H9 (cell line): ENCODE measurements around the gene MAPK8IP3. TPM values are rescaled to one million over a fixed set of nuclear protein-coding genes. Genes with fewer than 3 reads are reported as not detected.
A peak's percentile ranks its signal among the peaks of the same experiment; 100 is the strongest.

ENCODE experiments used
- DNase-seq: peaks from one replicate; pipeline ENCODE4 v3.0.0-alpha.2; 2017
- H2AFZ ChIP-seq: one replicate; pipeline ENCODE4 v1.6.1; 2013; ENCODE audit warnings: mild to moderate bottlenecking, low read length, control low read depth, moderate library complexity
- H2AK5ac ChIP-seq: 2 replicates; pipeline ENCODE4 v1.6.1; 2013; ENCODE audit warnings: low read length, control low read depth, mixed read lengths; ENCODE audit not compliant: insufficient read length
- H2BK120ac ChIP-seq: one replicate; pipeline ENCODE4 v1.6.1; 2013; ENCODE audit warnings: low read depth, mild to moderate bottlenecking, low read length, control low read depth, inconsistent platforms; ENCODE audit not compliant: poor library complexity, severe bottlenecking
- H2BK12ac ChIP-seq: 2 replicates; pipeline ENCODE4 v1.6.1; 2013; ENCODE audit warnings: low read length, control low read depth, mixed read lengths, low read depth; ENCODE audit not compliant: insufficient read length
- H2BK15ac ChIP-seq: 2 replicates; pipeline ENCODE4 v1.6.1; 2013; ENCODE audit warnings: low read depth, low read length, control low read depth
- H2BK20ac ChIP-seq: one replicate; pipeline ENCODE4 v1.6.1; 2013; ENCODE audit warnings: low read depth, mild to moderate bottlenecking, low read length, control low read depth, inconsistent platforms; ENCODE audit not compliant: poor library complexity, severe bottlenecking
- H2BK5ac ChIP-seq: 2 replicates; pipeline ENCODE4 v1.6.1; 2013; ENCODE audit warnings: low read length, control low read depth, mixed read lengths; ENCODE audit not compliant: insufficient read length
- H3K14ac ChIP-seq: 2 replicates; pipeline ENCODE4 v1.6.1; 2013; ENCODE audit warnings: low read length, control low read depth; ENCODE audit not compliant: insufficient read depth
- H3K18ac ChIP-seq: 2 replicates; pipeline ENCODE4 v1.6.1; 2013; ENCODE audit warnings: low read depth, mild to moderate bottlenecking, mixed read lengths, low read length, control low read depth; ENCODE audit not compliant: insufficient read length
- H3K23ac ChIP-seq: 2 replicates; pipeline ENCODE4 v1.6.1; 2013; ENCODE audit warnings: low read length, control low read depth, mixed read lengths, low read depth; ENCODE audit not compliant: insufficient read length
- H3K23me2 ChIP-seq: 2 replicates; pipeline ENCODE4 v1.6.1; 2013; ENCODE audit warnings: low read depth, mild to moderate bottlenecking, mixed read lengths, low read length, control low read depth; ENCODE audit not compliant: insufficient read length, poor library complexity, severe bottlenecking
- H3K27ac ChIP-seq: 2 replicates; pipeline ENCODE4 v1.5.1; 2013; ENCODE audit warnings: low read length, control low read depth, mixed read lengths, low read depth; ENCODE audit not compliant: insufficient read length
- H3K27me3 ChIP-seq: 2 replicates; pipeline ENCODE4 v1.6.1; 2013; ENCODE audit warnings: low read length, control low read depth, inconsistent platforms; ENCODE audit not compliant: insufficient read depth
- H3K4ac ChIP-seq: 2 replicates; pipeline ENCODE4 v1.6.1; 2013; ENCODE audit warnings: low read depth, mild to moderate bottlenecking, control low read depth, inconsistent platforms, low read length, moderate library complexity
- H3K4me1 ChIP-seq: 2 replicates; pipeline ENCODE4 v1.6.1; 2013; ENCODE audit warnings: low read length, control low read depth, inconsistent platforms; ENCODE audit not compliant: insufficient read depth
- H3K4me2 ChIP-seq: 2 replicates; pipeline ENCODE4 v1.6.1; 2013; ENCODE audit warnings: low read length, control low read depth, mixed read lengths; ENCODE audit not compliant: insufficient read length, insufficient read depth
- H3K56ac ChIP-seq: 2 replicates; pipeline ENCODE4 v1.6.1; 2013; ENCODE audit warnings: low read depth, mild to moderate bottlenecking, mixed read lengths, low read length, control low read depth; ENCODE audit not compliant: insufficient read length
- H3K79me1 ChIP-seq: 2 replicates; pipeline ENCODE4 v1.6.1; 2013; ENCODE audit warnings: low read depth, mild to moderate bottlenecking, moderate library complexity, low read length, control low read depth, inconsistent platforms; ENCODE audit not compliant: insufficient read depth, poor library complexity, severe bottlenecking
- H3K79me2 ChIP-seq: 2 replicates; pipeline ENCODE4 v1.6.1; 2013; ENCODE audit warnings: low read length, control low read depth, inconsistent platforms; ENCODE audit not compliant: insufficient read depth
- H3K9ac ChIP-seq: 2 replicates; pipeline ENCODE4 v1.6.1; 2013; ENCODE audit warnings: low read length, control low read depth, mixed read lengths; ENCODE audit not compliant: insufficient read length; ENCODE audit errors: extremely low read depth
- H3K9me3 ChIP-seq: one replicate; pipeline ENCODE4 v1.6.1; 2013; ENCODE audit warnings: low read depth, low read length, inconsistent platforms; ENCODE audit not compliant: control insufficient read depth
- H3T11ph ChIP-seq: one replicate; pipeline ENCODE4 v1.6.1; 2013; ENCODE audit warnings: mild to moderate bottlenecking, low read length, control low read depth, inconsistent platforms
- H4K20me1 ChIP-seq: one replicate; pipeline ENCODE4 v1.6.1; 2013; ENCODE audit not compliant: control insufficient read depth, insufficient read length, insufficient read depth
- H4K5ac ChIP-seq: 2 replicates; pipeline ENCODE4 v1.6.1; 2013; ENCODE audit warnings: low read depth, mild to moderate bottlenecking, mixed read lengths, low read length, control low read depth; ENCODE audit not compliant: insufficient read length
- H4K8ac ChIP-seq: replicated peaks from 2 replicates; pipeline ENCODE4 v1.6.1; 2013; ENCODE audit warnings: low read length, control low read depth, mixed read lengths, low read depth; ENCODE audit not compliant: insufficient read length
- H4K91ac ChIP-seq: 2 replicates; pipeline ENCODE4 v1.6.1; 2013; ENCODE audit warnings: low read depth, mild to moderate bottlenecking, moderate library complexity, mixed read lengths, low read length, control low read depth; ENCODE audit not compliant: insufficient read length
- H3K27ac Mint-ChIP-seq, 3 experiments: 2 replicates in 2 of 3; 3 replicates in 1 of 3; pipeline ENCODE4 v1.8.0; 2020 to 2021; ENCODE audit warnings: mixed read lengths in 3 of 3, mild to moderate bottlenecking in 1 of 3, moderate library complexity in 1 of 3
- H3K27me3 Mint-ChIP-seq: 2 replicates; pipeline ENCODE4 v1.8.0; 2021; ENCODE audit warnings: low read depth, mild to moderate bottlenecking, moderate library complexity, mixed read lengths
- H3K36me3 Mint-ChIP-seq, 3 experiments: 2 replicates in 2 of 3; 3 replicates in 1 of 3; pipeline ENCODE4 v1.8.0; 2020 to 2021; ENCODE audit warnings: low read depth in 3 of 3, mixed read lengths in 3 of 3; ENCODE audit not compliant: insufficient read depth in 1 of 3
- H3K4me1 Mint-ChIP-seq, 2 experiments: 2 replicates each; pipeline ENCODE4 v1.8.0; 2020; ENCODE audit warnings: mixed read lengths in 2 of 2
- H3K4me3 Mint-ChIP-seq, 2 experiments: 2 replicates in 1 of 2; 3 replicates in 1 of 2; pipeline ENCODE4 v1.8.0; 2020 to 2021; ENCODE audit warnings: mild to moderate bottlenecking in 2 of 2, mixed read lengths in 2 of 2, moderate library complexity in 1 of 2
- H3K9me3 Mint-ChIP-seq, 2 experiments: 2 replicates in 1 of 2; 3 replicates in 1 of 2; pipeline ENCODE4 v1.8.0; 2020; ENCODE audit warnings: mild to moderate bottlenecking in 2 of 2, mixed read lengths in 2 of 2, moderate library complexity in 1 of 2
- WGBS: extraction: QIAGEN DNeasy Blood & Tissue Kit; methylation state at CpG from one replicate; pipeline ENCODE4 v1.1.7; 2013; ENCODE audit warnings: missing lambda C conversion rate, low lambda C conversion rate, mixed read lengths; ENCODE audit not compliant: insufficient read length; ENCODE audit errors: extremely low coverage; 5-methylcytosine and 5-hydroxymethylcytosine counted together
- total RNA-seq: library from RNA; stranded (reverse); gene quantifications from 2 replicates; pipeline ENCODE4 v1.2.1, GENCODE V29; 2021
- TF ChIP-seq, protein P1 (sequence below): fragments of 200-600 bp; sonication (generic); conservative IDR thresholded peaks from 3 replicates; pipeline ENCODE4 v1.8.0; 2021; ENCODE audit warnings: antibody characterized with exemption, mild to moderate bottlenecking

MAPK8IP3 gene
- total RNA-seq, 1 experiment from 2014 or later = 51.3 TPM

DNA sequence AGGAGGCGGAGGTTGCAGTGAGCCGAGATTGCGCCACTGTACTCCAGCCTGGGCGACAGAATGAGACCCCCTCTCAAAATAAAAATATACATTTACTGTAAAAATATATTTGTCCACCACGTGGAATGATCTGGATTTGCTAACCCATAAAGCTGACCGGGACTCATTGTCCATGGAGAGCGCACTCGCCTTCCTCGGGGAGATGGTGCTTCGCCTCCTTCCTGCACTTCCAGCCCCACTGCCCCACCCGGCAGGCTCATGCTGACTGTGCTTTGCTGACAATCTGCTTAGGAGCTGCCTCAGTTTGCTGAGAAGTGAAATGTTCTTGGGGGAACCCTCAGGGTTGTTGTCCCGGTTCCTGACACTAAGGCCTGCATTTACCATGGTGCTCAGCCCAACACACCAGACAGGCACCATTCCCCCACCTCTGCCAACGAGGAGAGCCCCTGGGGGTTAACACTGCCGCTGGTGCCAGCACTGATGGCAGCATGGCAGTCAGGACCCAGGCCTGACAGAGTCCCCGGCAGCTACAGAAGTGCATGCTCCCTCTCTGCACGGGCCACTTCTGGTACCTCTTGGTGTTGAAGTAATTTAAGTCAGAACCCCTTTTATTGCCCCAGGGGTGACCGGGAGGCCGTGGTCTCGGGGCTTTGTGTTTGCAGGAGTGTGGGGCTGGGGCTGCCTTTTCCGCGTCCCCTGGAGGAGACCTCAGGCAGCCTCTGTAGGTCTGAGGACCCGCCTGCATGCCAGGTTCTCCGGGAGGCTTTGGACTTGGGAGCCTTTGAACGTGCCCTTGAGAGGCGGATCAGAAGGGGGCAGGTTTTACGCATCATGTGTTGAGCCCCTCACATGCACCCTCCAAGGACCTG lies 79.2 kb downstream of the MAPK8IP3 start:
- H4K5ac ChIP-seq = no peak overlapping the region
- H3K27me3 ChIP-seq = no peaks in the 10 kb centered on the region
- peak overlapping the region; percentile 50 to 68; a peak in 4 of 5 replicates for H3K4me3 Mint-ChIP-seq
- H3K4me1 ChIP-seq = no peaks in the 10 kb centered on the region; the same call in 1 of the 2 replicates
- peaks cover 8% of the 10 kb centered on the region; the same call in 1 of the 2 replicates for H3K79me2 ChIP-seq
- H3K23ac ChIP-seq = no peak overlapping the region
- peaks cover 7 to 14% of the 10 kb centered on the region in 2 experiments for H3K4me1 Mint-ChIP-seq
- no peak overlapping the region for H2BK120ac ChIP-seq
- no peak overlapping the region for H4K8ac ChIP-seq
- H2BK15ac ChIP-seq = no peak overlapping the region
- TF ChIP-seq, protein P1, sequence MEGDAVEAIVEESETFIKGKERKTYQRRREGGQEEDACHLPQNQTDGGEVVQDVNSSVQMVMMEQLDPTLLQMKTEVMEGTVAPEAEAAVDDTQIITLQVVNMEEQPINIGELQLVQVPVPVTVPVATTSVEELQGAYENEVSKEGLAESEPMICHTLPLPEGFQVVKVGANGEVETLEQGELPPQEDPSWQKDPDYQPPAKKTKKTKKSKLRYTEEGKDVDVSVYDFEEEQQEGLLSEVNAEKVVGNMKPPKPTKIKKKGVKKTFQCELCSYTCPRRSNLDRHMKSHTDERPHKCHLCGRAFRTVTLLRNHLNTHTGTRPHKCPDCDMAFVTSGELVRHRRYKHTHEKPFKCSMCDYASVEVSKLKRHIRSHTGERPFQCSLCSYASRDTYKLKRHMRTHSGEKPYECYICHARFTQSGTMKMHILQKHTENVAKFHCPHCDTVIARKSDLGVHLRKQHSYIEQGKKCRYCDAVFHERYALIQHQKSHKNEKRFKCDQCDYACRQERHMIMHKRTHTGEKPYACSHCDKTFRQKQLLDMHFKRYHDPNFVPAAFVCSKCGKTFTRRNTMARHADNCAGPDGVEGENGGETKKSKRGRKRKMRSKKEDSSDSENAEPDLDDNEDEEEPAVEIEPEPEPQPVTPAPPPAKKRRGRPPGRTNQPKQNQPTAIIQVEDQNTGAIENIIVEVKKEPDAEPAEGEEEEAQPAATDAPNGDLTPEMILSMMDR = no peak
- no peak overlapping the region for H3K27ac Mint-ChIP-seq
- H2AFZ ChIP-seq = no peak overlapping the region
- peaks cover 5% of the 10 kb centered on the region for H3K79me1 ChIP-seq
- no CpG with 5 or more reads among the region's 26 CpGs for WGBS
- H4K20me1 ChIP-seq = no peaks in the 10 kb centered on the region
- H3K27ac ChIP-seq = no peak overlapping the region
- H4K91ac ChIP-seq = no peak overlapping the region
- H2BK20ac ChIP-seq = no peak overlapping the region
- no peak overlapping the region for H2AK5ac ChIP-seq
- peaks cover 5 to 28% (median 17%) of the 10 kb centered on the region in 3 experiments; a peak in 6 of 7 replicates for H3K36me3 Mint-ChIP-seq
- H3K9me3 Mint-ChIP-seq = no peaks in the 10 kb centered on the region
- H3K9me3 ChIP-seq = no peaks in the 10 kb centered on the region
- no peak overlapping the region for H2BK12ac ChIP-seq
- H3K14ac ChIP-seq = no peak overlapping the region
- peak; percentile 25 for DNase-seq
- no peak overlapping the region for H3K9ac ChIP-seq
- no peak overlapping the region for H3K4ac ChIP-seq
- H3K56ac ChIP-seq = no peak overlapping the region
- H3K23me2 ChIP-seq = peaks cover 5% of the 10 kb centered on the region
- no peak overlapping the region for H3T11ph ChIP-seq
- peaks cover 2% of the 10 kb centered on the region; the same call in 1 of the 2 replicates for H3K27me3 Mint-ChIP-seq
- H3K4me2 ChIP-seq = no peak overlapping the region
- H3K18ac ChIP-seq = no peak overlapping the region
- no peak overlapping the region for H2BK5ac ChIP-seq
